H1 (cell line): ENCODE data around the gene TTI1. TPM values are rescaled to one million over a fixed set of nuclear protein-coding genes. Genes with fewer than 3 reads are reported as not detected.
A peak's percentile ranks its signal among the peaks of the same experiment; 100 is the strongest.

Experiments used
- CTCF ChIA-PET: fragments of 300-600 bp; sonication (Branson Sonifier 250); formaldehyde crosslinking; loops from one replicate; lab custom pipeline; 2021; ENCODE audit not compliant: partially characterized antibody; lab: Charles Lee
- POLR2A ChIA-PET: fragments of 300-600 bp; sonication (Branson Sonifier 250); formaldehyde crosslinking; loops from one replicate; lab custom pipeline; 2021; ENCODE audit warnings: inconsistent platforms; ENCODE audit not compliant: partially characterized antibody; lab: Charles Lee
- DNase-seq, 2 experiments: peaks; one replicate each; pipeline versions ENCODE4 v3.0.0 to v3.0.0-alpha.2; 2010 to 2022; ENCODE audit warnings: low spot score in 2 of 2, low read depth in 1 of 2, mixed read lengths in 1 of 2
- FAIRE-seq: peaks from 2 replicates; lab custom pipeline; 2011; peaks lifted over from hg19 to GRCh38; lab: Jason Lieb, UNC
- H2AFZ ChIP-seq: 2 replicates; pipeline ENCODE4 v1.8.1; 2012; ENCODE audit warnings: low read length, inconsistent platforms
- H2AK5ac ChIP-seq: 2 replicates; pipeline ENCODE4 v1.6.1; 2013; ENCODE audit warnings: low read depth, low read length
- H2BK120ac ChIP-seq: replicated peaks from 2 replicates; pipeline ENCODE3; 2013; ENCODE audit warnings: low read depth, low read length, inconsistent platforms
- H2BK12ac ChIP-seq: 2 replicates; pipeline ENCODE4 v1.6.1; 2013; ENCODE audit warnings: low read depth, low read length
- H2BK15ac ChIP-seq: 2 replicates; pipeline ENCODE4 v1.6.1; 2013; ENCODE audit warnings: low read length
- H2BK20ac ChIP-seq: 2 replicates; pipeline ENCODE4 v1.6.1; 2013; ENCODE audit warnings: low read length
- H2BK5ac ChIP-seq: 2 replicates; pipeline ENCODE4 v1.6.1; 2013; ENCODE audit warnings: low read depth, low read length
- H3K14ac ChIP-seq: 2 replicates; pipeline ENCODE4 v1.6.1; 2013; ENCODE audit warnings: inconsistent platforms; ENCODE audit not compliant: insufficient read length
- H3K18ac ChIP-seq: 2 replicates; pipeline ENCODE4 v1.6.1; 2013; ENCODE audit warnings: low read length; ENCODE audit errors: extremely low read depth
- H3K23ac ChIP-seq: 2 replicates; pipeline ENCODE4 v1.6.1; 2013; ENCODE audit warnings: inconsistent platforms; ENCODE audit not compliant: insufficient read length
- H3K23me2 ChIP-seq: 2 replicates; pipeline ENCODE4 v1.6.1; 2013; ENCODE audit warnings: low read depth, low read length
- H3K27ac ChIP-seq: 2 replicates; pipeline ENCODE4 v1.6.1; 2011; ENCODE audit warnings: low read depth, low read length, inconsistent platforms
- H3K27me3 ChIP-seq, 4 experiments: replicated peaks in 1 of 4; 1 replicate in 1 of 4; 2 replicates in 3 of 4; pipeline versions ENCODE4 v1.6.1 to v1.8.1; 2011 to 2013; ENCODE audit warnings: low read length in 3 of 4, mild to moderate bottlenecking in 3 of 4, inconsistent platforms in 2 of 4, mixed read lengths in 2 of 4, moderate library complexity in 1 of 4; ENCODE audit not compliant: control insufficient read depth in 3 of 4, insufficient read depth in 3 of 4; ENCODE audit errors: extremely low read depth in 1 of 4
- H3K36me3 ChIP-seq, 4 experiments: 2 replicates each; pipeline versions ENCODE4 v1.6.1 to v1.8.1; 2011 to 2013; ENCODE audit warnings: mild to moderate bottlenecking in 4 of 4, low read length in 3 of 4, moderate library complexity in 2 of 4, control low read depth in 1 of 4, inconsistent platforms in 1 of 4; ENCODE audit not compliant: insufficient read depth in 4 of 4, control insufficient read depth in 2 of 4
- H3K4ac ChIP-seq: replicated peaks from 2 replicates; pipeline ENCODE3; 2013; ENCODE audit warnings: low read length, low read depth, mixed read lengths, inconsistent platforms; ENCODE audit not compliant: insufficient read length
- H3K4me1 ChIP-seq, 4 experiments: replicated peaks in 1 of 4; 1 replicate in 1 of 4; 2 replicates in 3 of 4; pipeline versions ENCODE4 v1.6.1 to v1.8.1; 2011 to 2013; ENCODE audit warnings: low read length in 3 of 4, inconsistent platforms in 2 of 4, mixed read lengths in 1 of 4; ENCODE audit not compliant: insufficient read depth in 4 of 4, control insufficient read depth in 3 of 4
- H3K4me2 ChIP-seq, 2 experiments: 2 replicates each; pipeline versions ENCODE4 v1.6.1 to v1.8.1; 2011 to 2013; ENCODE audit warnings: low read depth in 2 of 2, low read length in 2 of 2, control low read depth in 1 of 2, inconsistent platforms in 1 of 2, mild to moderate bottlenecking in 1 of 2; ENCODE audit not compliant: insufficient read depth in 1 of 2
- H3K4me3 ChIP-seq, 4 experiments: fragments of 200-600, 300-600 bp in 1 of 4; sonication (generic), shearing (Covaris generic), sonication (Bioruptor Twin) in 1 of 4; 2 replicates each; pipeline versions ENCODE4 v1.5.1 to v1.8.1; 2011 to 2016; ENCODE audit warnings: low read length in 4 of 4, low read depth in 3 of 4, control low read depth in 2 of 4, inconsistent platforms in 2 of 4, mild to moderate bottlenecking in 2 of 4, mixed read lengths in 1 of 4, moderate library complexity in 1 of 4; ENCODE audit not compliant: insufficient read depth in 2 of 4; ENCODE audit errors: extremely low read depth in 1 of 4
- H3K56ac ChIP-seq: replicated peaks from 2 replicates; pipeline ENCODE3; 2013; ENCODE audit warnings: low read depth, mild to moderate bottlenecking, mixed read lengths, low read length, inconsistent platforms; ENCODE audit not compliant: insufficient read length
- H3K79me1 ChIP-seq: 2 replicates; pipeline ENCODE4 v1.6.1; 2013; ENCODE audit warnings: low read depth, low read length, control low read depth
- H3K79me2 ChIP-seq, 2 experiments: 2 replicates each; pipeline versions ENCODE4 v1.6.1 to v1.8.1; 2012 to 2013; ENCODE audit warnings: low read length in 2 of 2, mild to moderate bottlenecking in 2 of 2, inconsistent platforms in 1 of 2; ENCODE audit not compliant: insufficient read depth in 2 of 2, control insufficient read depth in 1 of 2
- H3K9ac ChIP-seq, 4 experiments: replicated peaks in 1 of 4; 1 replicate in 1 of 4; 2 replicates in 3 of 4; pipeline versions ENCODE4 v1.6.1 to v1.8.1; 2011 to 2013; ENCODE audit warnings: low read depth in 3 of 4, low read length in 3 of 4, control low read depth in 2 of 4, mild to moderate bottlenecking in 2 of 4, moderate library complexity in 2 of 4, inconsistent platforms in 1 of 4; ENCODE audit errors: extremely low read depth in 1 of 4
- H3K9me3 ChIP-seq, 2 experiments: 2 replicates each; pipeline versions ENCODE4 v1.6.1 to v1.8.1; 2012 to 2013; ENCODE audit warnings: mild to moderate bottlenecking in 2 of 2, moderate library complexity in 2 of 2, control low read depth in 1 of 2, inconsistent platforms in 1 of 2, low read depth in 1 of 2, low read length in 1 of 2, mixed read lengths in 1 of 2; ENCODE audit not compliant: insufficient read depth in 2 of 2
- H4K20me1 ChIP-seq, 2 experiments: replicated peaks in 1 of 2; 2 replicates each; pipeline versions ENCODE3 to v1.8.1; 2011 to 2013; ENCODE audit warnings: inconsistent platforms in 2 of 2, low read length in 2 of 2, mild to moderate bottlenecking in 1 of 2; ENCODE audit not compliant: insufficient read depth in 2 of 2, control insufficient read depth in 1 of 2
- H4K5ac ChIP-seq: 2 replicates; pipeline ENCODE4 v1.6.1; 2013; ENCODE audit warnings: low read length, low read depth, mixed read lengths, inconsistent platforms; ENCODE audit not compliant: insufficient read length
- H4K8ac ChIP-seq: 2 replicates; pipeline ENCODE4 v1.8.0; 2013; ENCODE audit warnings: mild to moderate bottlenecking, moderate library complexity, low read length, inconsistent platforms; ENCODE audit not compliant: insufficient read depth; ENCODE audit errors: extremely low read depth
- H4K91ac ChIP-seq: replicated peaks from 2 replicates; pipeline ENCODE3; 2013; ENCODE audit warnings: low read length, mixed read lengths, inconsistent platforms; ENCODE audit not compliant: insufficient read length
- BRCA1 ChIP-seq: IDR thresholded peaks from 2 replicates; pipeline ENCODE4 v1.6.1; 2012; ENCODE audit warnings: low read depth, low read length, improper control_type of control experiment
- CBX8 ChIP-seq: fragments of 300-800, 300-1000 bp; sonication (generic); IDR thresholded peaks from 2 replicates; pipeline ENCODE4 v1.7.1; 2016; ENCODE audit warnings: low read depth, low read length, borderline replicate concordance
- NRF1 ChIP-seq: IDR thresholded peaks from 2 replicates; pipeline ENCODE4 v1.6.1; 2011; ENCODE audit warnings: mild to moderate bottlenecking, low read depth, low read length, improper control_type of control experiment
- POLR2AphosphoS5 ChIP-seq: IDR thresholded peaks from 2 replicates; pipeline ENCODE4 v1.6.1; 2011; ENCODE audit warnings: low read depth, low read length
- SIRT6 ChIP-seq: IDR thresholded peaks from one replicate; pipeline ENCODE4 v1.7.1; 2012; ENCODE audit warnings: low read length, inconsistent platforms
- SP2 ChIP-seq: IDR thresholded peaks from 2 replicates; pipeline ENCODE4 v1.6.1; 2012; ENCODE audit warnings: mild to moderate bottlenecking, low read length, inconsistent platforms
- SUZ12 ChIP-seq: fragments of 200-600 bp; sonication (generic); IDR thresholded peaks from 2 replicates; pipeline ENCODE4 v1.6.1; 2012; ENCODE audit warnings: mild to moderate bottlenecking, inconsistent platforms, low read length, moderate library complexity, mixed read lengths
- TAF1 ChIP-seq: IDR thresholded peaks from 2 replicates; pipeline ENCODE4 v1.6.1; 2011; ENCODE audit warnings: mild to moderate bottlenecking, low read depth, low read length
- TBP ChIP-seq: IDR thresholded peaks from 2 replicates; pipeline ENCODE4 v1.6.1; 2011; ENCODE audit warnings: low read depth, low read length, improper control_type of control experiment
- USF2 ChIP-seq: IDR thresholded peaks from 2 replicates; pipeline ENCODE4 v1.6.1; 2011; ENCODE audit warnings: low read length, improper control_type of control experiment
- WGBS, 2 experiments: shearing (Covaris generic) in 1 of 2; methylation state at CpG; one replicate each; pipeline versions ENCODE4 v1.1.6 to v1.1.7; 2013 to 2015; ENCODE audit warnings: low lambda C conversion rate in 2 of 2, mixed read lengths in 2 of 2, inconsistent platforms in 1 of 2, low coverage in 1 of 2, missing lambda C conversion rate in 1 of 2; ENCODE audit not compliant: insufficient replicate concordance in 2 of 2, insufficient coverage in 1 of 2, insufficient read length in 1 of 2; ENCODE audit errors: extremely low coverage in 1 of 2, missing lambda C conversion rate in 1 of 2; 5-methylcytosine and 5-hydroxymethylcytosine counted together
- polyA plus RNA-seq, 7 experiments: library from polyadenylated mRNA; depleted of rRNA in 3 of 7; stranded (reverse) in 5 of 7; unstranded in 2 of 7; fragments of >200 nt in 5 of 7; fragments of 200-250 nt in 2 of 7; gene quantifications; 1 replicate in 5 of 7; 2 replicates in 1 of 7; 4 replicates in 1 of 7; pipeline versions ENCODE4 v1.2.1 to v1.2.3, GENCODE V29; 2011 to 2013; ENCODE audit warnings: missing spikeins in 2 of 7, mixed read lengths in 2 of 7
- total RNA-seq: library from RNA; stranded (reverse); fragmentation: NEBNext Ultra II Directional; extraction: Animal tissue kit (Norgen Biotek cat#: 25700); gene quantifications from 2 replicates; pipeline ENCODE4 v1.2.1, GENCODE V29; 2021

TTI1 gene
- total and polyA plus RNA-seq, 2 of the 8 experiments (the other 6 are each of a cell fraction or from before 2014, with no cell fraction given), result 34.1 to 47.0 TPM

- H4K8ac ChIP-seq, result no peak overlapping the region
- H4K5ac ChIP-seq, result no peak overlapping the region
- no peak overlapping the region for H3K27ac ChIP-seq
- peak overlapping the region; percentile 83 for H3K56ac ChIP-seq
- CTCF ChIA-PET, result interaction anchor here (1.1 to 3.6 kb wide), 4 partner anchors 10 to 162 kb away, joined by 3 to 18 read pairs (median 4); no protein-coding TSS in a partner anchor
- no peak overlapping the region for H2BK20ac ChIP-seq
- no peak overlapping the region for H3K14ac ChIP-seq
- no peak overlapping the region for H2BK5ac ChIP-seq
- no peak overlapping the region for H2BK12ac ChIP-seq
- no peak overlapping the region for H3K23ac ChIP-seq
- H3K36me3 ChIP-seq, result peaks cover 18 to 62% (median 36%) of the 10 kb centered on the region in 4 experiments
- no peak overlapping the region for H3K4ac ChIP-seq
- H3K4me1 ChIP-seq, result no peaks in the 10 kb centered on the region
- H3K4me3 ChIP-seq, result no peak overlapping the region
- peaks cover 0 to 2% of the 10 kb centered on the region in 2 experiments for H4K20me1 ChIP-seq
- 90% methylated on average over 5 of the region's 5 CpGs; no CpG with 5 or more reads in 1 of the 2 experiments for WGBS, 2 experiments
- H4K91ac ChIP-seq, result no peak overlapping the region
- H3K18ac ChIP-seq, result no peak overlapping the region
- POLR2A ChIA-PET, result interaction anchor here (1.4 kb wide), 1 partner anchor 10 kb away, joined by 4 read pairs; no protein-coding TSS in a partner anchor
- no peak overlapping the region for H2AFZ ChIP-seq
- H3K4me2 ChIP-seq, result no peak overlapping the region
- H2BK120ac ChIP-seq, result no peak overlapping the region
- no peak overlapping the region for H2AK5ac ChIP-seq
- H3K79me1 ChIP-seq, result no peaks in the 10 kb centered on the region
- FAIRE-seq (no peak), DNase-seq (peak in 1 of 2 experiments; percentile 47)
- H3K79me2 ChIP-seq, result 0 out of 4 replicates have a peak, but pooled peaks cover 0 to 2% of the 10 kb centered on the region in 2 experiments
- no peaks in the 10 kb centered on the region; the same call in 1 of the 2 replicates for H3K23me2 ChIP-seq
- H3K27me3 ChIP-seq, result no peaks in the 10 kb centered on the region
- no peak overlapping the region for H3K9ac ChIP-seq
- no peaks in the 10 kb centered on the region for H3K9me3 ChIP-seq
- H2BK15ac ChIP-seq, result no peak overlapping the region
- TF ChIP-seq TAF1 (no peak), CBX8 (no peak), TBP (no peak), SP2 (no peak), BRCA1 (no peak), POLR2AphosphoS5 (no peak), USF2 (no peak), NRF1 (no peak), SUZ12 (no peak), SIRT6 (no peak)
Measured at GRCh38 chr20:38060536-38060935, 27.3 kb upstream of the TTI1 start.
